ENCODE measurements around the gene NPAS3.

The NPAS3 gene

DNA sequence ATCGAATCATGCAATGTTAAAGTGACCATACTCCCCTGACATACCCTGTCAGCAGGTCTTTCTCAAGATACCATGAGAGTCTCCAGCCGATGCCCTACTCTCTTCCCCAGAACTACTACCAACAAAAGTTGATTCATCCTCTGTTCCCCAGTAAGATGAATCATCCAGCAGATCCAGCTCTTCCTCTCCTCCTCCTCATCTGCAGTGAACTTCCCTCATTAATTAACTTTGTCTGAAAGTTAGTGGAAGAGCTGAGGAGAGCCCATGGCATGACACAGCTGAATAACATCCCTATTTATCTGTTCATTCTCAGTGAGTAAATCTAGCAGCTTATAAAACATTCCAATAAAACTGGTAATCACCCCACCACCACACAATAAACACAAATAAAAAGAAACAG lies 798.8 kb downstream of the NPAS3 start:
- in situ Hi-C loops (cut with HindIII; ENCODE audit: low sequenced_read_pairs) = no loop called here
- H3K4me3 ChIP-seq (ENCODE audit: low read depth, low read length) = no peak overlapping the region
- TF ChIP-seq, protein P1, sequence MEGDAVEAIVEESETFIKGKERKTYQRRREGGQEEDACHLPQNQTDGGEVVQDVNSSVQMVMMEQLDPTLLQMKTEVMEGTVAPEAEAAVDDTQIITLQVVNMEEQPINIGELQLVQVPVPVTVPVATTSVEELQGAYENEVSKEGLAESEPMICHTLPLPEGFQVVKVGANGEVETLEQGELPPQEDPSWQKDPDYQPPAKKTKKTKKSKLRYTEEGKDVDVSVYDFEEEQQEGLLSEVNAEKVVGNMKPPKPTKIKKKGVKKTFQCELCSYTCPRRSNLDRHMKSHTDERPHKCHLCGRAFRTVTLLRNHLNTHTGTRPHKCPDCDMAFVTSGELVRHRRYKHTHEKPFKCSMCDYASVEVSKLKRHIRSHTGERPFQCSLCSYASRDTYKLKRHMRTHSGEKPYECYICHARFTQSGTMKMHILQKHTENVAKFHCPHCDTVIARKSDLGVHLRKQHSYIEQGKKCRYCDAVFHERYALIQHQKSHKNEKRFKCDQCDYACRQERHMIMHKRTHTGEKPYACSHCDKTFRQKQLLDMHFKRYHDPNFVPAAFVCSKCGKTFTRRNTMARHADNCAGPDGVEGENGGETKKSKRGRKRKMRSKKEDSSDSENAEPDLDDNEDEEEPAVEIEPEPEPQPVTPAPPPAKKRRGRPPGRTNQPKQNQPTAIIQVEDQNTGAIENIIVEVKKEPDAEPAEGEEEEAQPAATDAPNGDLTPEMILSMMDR (IDR thresholded peaks at IDR 0.05; ENCODE audit: low read depth, low read length, missing control alignments) = no peak
- DNase-seq (ENCODE audit: low read depth) = no peak

DNA sequence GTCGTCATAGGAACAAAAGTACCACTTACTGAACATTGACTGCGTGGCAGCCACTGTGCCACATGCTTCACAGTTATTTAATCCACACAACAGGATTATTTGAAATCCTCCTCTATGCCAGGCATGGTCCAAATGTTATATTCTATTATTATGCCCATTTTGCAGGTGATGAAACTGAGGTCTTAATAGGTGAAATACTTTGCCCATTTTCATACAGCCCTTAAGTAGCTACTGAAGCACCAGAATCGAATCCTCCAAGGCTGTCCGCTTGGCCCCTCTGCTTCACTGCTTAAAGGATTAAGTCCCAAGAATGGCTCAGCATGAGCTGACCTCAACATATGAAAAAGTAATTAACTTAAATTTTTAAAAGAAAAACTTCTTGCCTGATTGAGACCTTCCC lies 799.4 kb downstream of the NPAS3 start:
- TF ChIP-seq, protein P1 (IDR thresholded peaks at IDR 0.05; ENCODE audit: low read depth, low read length, missing control alignments) = no peak
- H3K4me3 ChIP-seq (ENCODE audit: low read depth, low read length) = no peak overlapping the region
- no peak for DNase-seq (ENCODE audit: low read depth)
- in situ Hi-C loops (cut with HindIII; ENCODE audit: low sequenced_read_pairs) = no loop called here

DNA sequence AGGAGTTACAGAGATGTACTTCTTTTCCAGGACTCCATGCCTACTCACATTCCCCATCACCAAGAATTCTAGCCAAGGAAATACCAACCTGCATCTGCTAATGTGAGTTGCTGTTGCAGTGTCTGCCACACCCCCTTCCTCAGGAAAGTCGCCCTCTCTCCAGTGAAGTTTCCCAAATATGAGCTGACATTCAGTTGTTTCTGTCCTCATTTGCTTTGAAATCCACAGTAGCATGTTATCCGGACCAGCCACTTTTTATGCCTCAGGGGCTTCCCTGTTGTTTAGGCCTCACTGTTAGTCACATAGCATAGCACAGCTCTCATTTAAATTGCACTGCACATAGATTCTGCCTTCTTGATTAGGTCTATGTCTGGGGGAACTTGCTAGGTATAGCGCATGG lies 799.8 kb downstream of the NPAS3 start:
- no peak overlapping the region for H3K4me3 ChIP-seq (ENCODE audit: low read depth, low read length)
- DNase-seq (ENCODE audit: low read depth) = no peak
- TF ChIP-seq, protein P1 (IDR thresholded peaks at IDR 0.05; ENCODE audit: low read depth, low read length, missing control alignments) = no peak
- in situ Hi-C loops (cut with HindIII; ENCODE audit: low sequenced_read_pairs) = no loop called here

DNA sequence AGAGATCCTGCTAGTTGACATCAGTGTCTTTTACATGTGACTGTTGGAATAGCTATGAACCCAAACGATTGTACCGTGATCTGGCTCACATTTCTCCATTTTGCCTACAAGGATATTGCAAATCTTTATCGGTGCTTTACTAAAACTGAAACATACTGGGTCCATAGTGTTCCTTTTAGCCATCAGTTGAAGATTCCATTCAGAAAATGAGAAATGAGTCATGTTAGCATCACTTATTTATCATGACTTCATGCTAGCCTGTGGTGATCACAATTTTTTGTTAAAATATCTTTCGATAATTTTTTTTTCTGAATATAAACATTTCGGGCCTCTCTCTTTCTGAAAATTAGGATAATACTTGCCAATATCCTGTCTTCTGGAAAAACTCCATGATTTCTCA lies 801.9 kb downstream of the NPAS3 start:
- TF ChIP-seq, protein P1 (IDR thresholded peaks at IDR 0.05; ENCODE audit: low read depth, low read length, missing control alignments) = no peak
- in situ Hi-C loops (cut with HindIII; ENCODE audit: low sequenced_read_pairs) = no loop called here
- DNase-seq (ENCODE audit: low read depth) = no peak
- H3K4me3 ChIP-seq (ENCODE audit: low read depth, low read length) = no peak overlapping the region

DNA sequence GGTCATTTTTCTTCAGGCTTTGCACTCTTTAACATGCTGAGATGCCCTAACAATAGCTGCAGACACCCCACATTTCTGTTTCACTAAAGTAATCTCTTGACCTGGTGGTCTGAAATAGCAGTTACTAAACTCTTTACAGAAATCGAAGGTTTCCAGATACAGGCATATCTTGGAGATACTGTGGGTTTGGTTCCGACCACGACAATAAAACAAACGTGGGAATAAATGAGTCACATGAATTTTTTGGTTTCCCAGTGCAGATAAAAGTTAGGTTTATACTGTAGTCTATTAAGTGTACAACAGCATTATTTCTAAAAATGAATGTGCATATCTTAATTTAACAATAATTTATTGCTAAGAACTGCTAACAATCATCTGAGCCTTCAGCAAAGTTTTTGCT lies 803.5 kb downstream of the NPAS3 start:
- TF ChIP-seq, protein P1 (IDR thresholded peaks at IDR 0.05; ENCODE audit: low read depth, low read length, missing control alignments) = no peak
- no peak overlapping the region for H3K4me3 ChIP-seq (ENCODE audit: low read depth, low read length)
- DNase-seq (ENCODE audit: low read depth) = peak; percentile 22
- in situ Hi-C loops (cut with HindIII; ENCODE audit: low sequenced_read_pairs) = no loop called here

DNA sequence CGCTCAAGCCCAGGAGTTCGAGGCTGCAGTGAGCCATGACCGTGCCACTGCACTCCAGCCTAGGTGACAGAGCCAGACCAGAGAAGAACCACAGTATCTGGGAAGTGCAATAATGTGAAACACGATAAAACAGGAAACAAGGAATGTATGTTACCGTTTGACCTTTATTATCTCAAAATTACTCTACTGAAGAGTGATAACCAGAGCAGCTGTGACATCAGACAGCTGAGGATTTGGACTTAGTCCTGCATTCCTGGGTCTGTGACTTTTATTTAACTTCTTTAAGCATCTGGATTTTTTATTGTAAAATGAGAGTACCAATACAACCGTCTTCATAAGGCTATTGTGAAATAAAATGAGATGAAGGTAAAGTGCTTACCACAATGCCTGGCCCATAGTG lies 806.5 kb downstream of the NPAS3 start:
- TF ChIP-seq, protein P1 (IDR thresholded peaks at IDR 0.05; ENCODE audit: low read depth, low read length, missing control alignments) = no peak
- in situ Hi-C loops (cut with HindIII; ENCODE audit: low sequenced_read_pairs) = no loop called here
- H3K4me3 ChIP-seq (ENCODE audit: low read depth, low read length) = no peak overlapping the region
- DNase-seq (ENCODE audit: low read depth) = no peak

DNA sequence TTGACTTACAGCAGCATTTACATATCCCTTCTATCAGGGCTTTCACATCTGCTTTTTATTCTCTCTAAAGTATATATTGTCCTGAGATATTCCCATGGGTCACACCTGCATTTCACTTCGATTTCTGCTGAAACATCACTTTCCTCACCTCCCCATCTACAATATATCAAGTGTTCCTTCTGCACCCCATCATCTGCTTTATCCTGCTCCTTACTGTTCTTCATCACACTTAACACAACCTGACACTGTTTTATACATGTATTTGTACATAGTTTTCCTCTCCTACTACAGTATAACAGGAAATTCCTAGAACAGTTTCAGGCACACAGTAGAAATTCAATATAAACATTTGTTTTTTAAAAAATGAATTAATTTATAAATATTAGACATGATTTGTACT lies 809.1 kb downstream of the NPAS3 start:
- DNase-seq (ENCODE audit: low read depth) = no peak
- TF ChIP-seq, protein P1 (IDR thresholded peaks at IDR 0.05; ENCODE audit: low read depth, low read length, missing control alignments) = no peak
- in situ Hi-C loops (cut with HindIII; ENCODE audit: low sequenced_read_pairs) = no loop called here
- no peak overlapping the region for H3K4me3 ChIP-seq (ENCODE audit: low read depth, low read length)

All from astrocyte of the cerebellum (primary cell).